Osteocyte (in vitro differentiated cells): Measurements from ENCODE around the gene RNF5. TPM values are rescaled to one million over a fixed set of nuclear protein-coding genes. Genes with fewer than 3 reads are reported as not detected.

Source experiments
- DNase-seq: peaks from one replicate; pipeline ENCODE4 v3.0.0; 2021; ENCODE audit warnings: mixed read lengths; ENCODE audit not compliant: unreplicated experiment; ENCODE audit errors: extremely low spot score
- H3K27ac Mint-ChIP-seq: one replicate; pipeline ENCODE4 v1.8.0; 2021; ENCODE audit warnings: mild to moderate bottlenecking, mixed read lengths; ENCODE audit not compliant: unreplicated experiment
- H3K27me3 Mint-ChIP-seq: one replicate; pipeline ENCODE4 v1.8.0; 2021; ENCODE audit warnings: mixed read lengths; ENCODE audit not compliant: unreplicated experiment
- H3K36me3 Mint-ChIP-seq: one replicate; pipeline ENCODE4 v1.8.0; 2021; ENCODE audit warnings: mixed read lengths; ENCODE audit not compliant: unreplicated experiment
- H3K4me1 Mint-ChIP-seq: one replicate; pipeline ENCODE4 v1.8.0; 2021; ENCODE audit warnings: mixed read lengths; ENCODE audit not compliant: unreplicated experiment
- H3K4me3 Mint-ChIP-seq: one replicate; pipeline ENCODE4 v1.8.0; 2021; ENCODE audit warnings: mild to moderate bottlenecking, moderate library complexity, mixed read lengths; ENCODE audit not compliant: unreplicated experiment
- H3K9me3 Mint-ChIP-seq: one replicate; pipeline ENCODE4 v1.8.0; 2021; ENCODE audit warnings: mixed read lengths; ENCODE audit not compliant: unreplicated experiment
- CTCF ChIP-seq: fragments of 200-600 bp; sonication (generic); IDR thresholded peaks from 2 replicates; pipeline ENCODE4 v1.5.0; 2021; ENCODE audit warnings: antibody characterized with exemption, mild to moderate bottlenecking, moderate library complexity
- microRNA-seq: library from miRNA; unstranded; fragments of <30 nt; microRNA quantifications from one replicate; pipeline ENCODE4 v1.1.0, GENCODE V29; 2020; ENCODE audit not compliant: unreplicated experiment
- total RNA-seq: library from RNA; stranded (reverse); gene quantifications from 2 replicates; pipeline ENCODE4 v1.2.1, GENCODE V29; 2021

The RNF5 gene
- total RNA-seq, 1 donor from 2014 or later, result 51.6 TPM

- TF ChIP-seq CTCF, result no peak
- Mint-ChIP-seq H3K36me3 (no peaks in the 10 kb centered on the region), H3K9me3 (no peaks in the 10 kb centered on the region), H3K4me3 (no peak overlapping the region), H3K27ac (no peak overlapping the region), H3K27me3 (peaks cover 22% of the 10 kb centered on the region), H3K4me1 (no peaks in the 10 kb centered on the region)
- no peak for DNase-seq
These were observed 44.4 kb downstream of the RNF5 start for GRCh38 chr6:32222333-32223230.

- no peaks in the 10 kb centered on the region for H3K4me1 Mint-ChIP-seq
- no peak within 1 kb of the TSS for H3K4me3 Mint-ChIP-seq
- H3K9me3 Mint-ChIP-seq, result no peaks in the 10 kb centered on the region
- no peak for TF ChIP-seq CTCF
- H3K36me3 Mint-ChIP-seq, result no peaks in the 10 kb centered on the region
- H3K27ac Mint-ChIP-seq, result no peak within 1 kb of the TSS
- no peak for DNase-seq
- peaks cover 19% of the 10 kb centered on the region for H3K27me3 Mint-ChIP-seq
These were observed 45.3 kb downstream of the RNF5 start, which contains the start of gene NOTCH4 for GRCh38 chr6:32223258-32224235. Gene NOTCH4, minus strand, starts transcription at chr6:32224067. Its CDS starts 139 bp downstream, at chr6:32223928.

DNA sequence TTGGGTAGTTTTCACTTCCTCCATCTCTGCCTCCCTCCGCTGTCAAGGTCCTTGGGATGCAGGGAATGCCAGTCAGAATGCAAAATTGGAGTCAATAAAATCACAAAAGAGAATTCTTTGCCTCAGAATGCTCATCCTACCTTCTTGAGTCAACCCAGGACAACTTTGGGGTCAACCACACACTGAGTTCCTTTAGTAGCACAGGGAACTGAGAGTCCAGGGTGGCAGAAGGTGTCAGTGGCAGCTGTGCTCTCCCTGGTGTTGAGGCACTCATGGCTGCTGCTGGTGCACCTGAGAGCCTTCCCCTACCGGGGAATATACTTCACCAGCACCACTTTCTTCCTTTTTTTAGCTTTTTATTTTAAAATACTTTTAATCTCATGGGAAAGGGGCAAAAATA lies 46.5 kb downstream of the RNF5 start:
- no peak for TF ChIP-seq CTCF
- no peaks in the 10 kb centered on the region for H3K9me3 Mint-ChIP-seq
- no peak overlapping the region for H3K27ac Mint-ChIP-seq

DNA sequence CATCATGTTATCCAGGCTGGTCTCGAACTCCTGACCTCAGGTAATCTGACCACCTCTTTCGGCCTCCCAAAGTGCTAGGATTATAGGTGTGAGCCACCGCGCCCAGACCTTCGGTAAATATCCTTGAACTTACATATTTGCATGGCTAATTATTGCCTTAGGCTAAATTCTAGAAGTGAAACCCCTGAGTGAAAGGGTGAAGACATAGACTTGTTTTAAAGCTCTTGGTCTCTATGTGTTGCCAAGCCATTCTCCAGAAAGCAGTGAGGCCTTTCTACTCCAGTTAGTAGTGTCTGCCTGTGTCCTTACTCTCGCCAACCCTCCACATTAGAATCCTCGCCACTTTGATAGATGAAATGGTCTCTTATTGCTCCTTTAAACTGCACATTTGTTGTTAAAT lies 48.2 kb downstream of the RNF5 start:
- no peaks in the 10 kb centered on the region for H3K36me3 Mint-ChIP-seq
- H3K4me3 Mint-ChIP-seq, result no peak overlapping the region

More for the DNA sequence above, 46.5 kb downstream of the RNF5 start:
- no peaks in the 10 kb centered on the region for H3K36me3 Mint-ChIP-seq
- no peak for DNase-seq
- H3K4me3 Mint-ChIP-seq, result no peak overlapping the region
- no peaks in the 10 kb centered on the region for H3K4me1 Mint-ChIP-seq
- H3K27me3 Mint-ChIP-seq, result peaks cover 7% of the 10 kb centered on the region

More for the DNA sequence above, 48.2 kb downstream of the RNF5 start:
- no peaks in the 10 kb centered on the region for H3K4me1 Mint-ChIP-seq
- H3K9me3 Mint-ChIP-seq, result no peaks in the 10 kb centered on the region
- H3K27me3 Mint-ChIP-seq, result peaks cover 6% of the 10 kb centered on the region
- H3K27ac Mint-ChIP-seq, result no peak overlapping the region
- no peak for DNase-seq
- TF ChIP-seq CTCF, result no peak

Small RNAs within 50 kb of the gene (microRNA-seq; reads per million reads assigned to microRNA genes)
- gene MIR6721 (2.2 reads per million), gene MIR6833 (not detected)

Other genes starting within 250 kb of the RNF5 start
- 4.2 and 6.9 TPM in 2 replicates for gene CFB, start 232.3 kb upstream of the RNF5 start, total RNA-seq
- gene NELFE, start 219.4 kb upstream of the RNF5 start, total RNA-seq, result 59.3 and 66.8 TPM in 2 replicates
- gene SKIC2, start 219.2 kb upstream of the RNF5 start, total RNA-seq, result 69.3 and 84.3 TPM in 2 replicates
- 28.6 and 30.8 TPM in 2 replicates for gene DXO, start 206.3 kb upstream of the RNF5 start, total RNA-seq
- gene C4A, start 196.3 kb upstream of the RNF5 start, total RNA-seq, result 13.5 and 15.2 TPM in 2 replicates
- gene C4B, start 163.6 kb upstream of the RNF5 start, total RNA-seq, result 10.5 and 11.8 TPM in 2 replicates
- 0.30 and 0.44 TPM in 2 replicates for gene CYP21A2, start 140.0 kb upstream of the RNF5 start, total RNA-seq
- 13.1 and 13.9 TPM in 2 replicates for gene TNXB, start 69.1 kb upstream of the RNF5 start, total RNA-seq
- gene ATF6B, start 50.2 kb upstream of the RNF5 start, total RNA-seq, result 109 and 116 TPM in 2 replicates
- gene FKBPL, start 48.1 kb upstream of the RNF5 start, total RNA-seq, result 5.3 and 7.5 TPM in 2 replicates
- gene PRRT1, start 26.5 kb upstream of the RNF5 start, total RNA-seq, result 1.2 and 2.1 TPM in 2 replicates
- 40.8 and 45.5 TPM in 2 replicates for gene PPT2, start 24.3 kb upstream of the RNF5 start, total RNA-seq
- gene EGFL8, start 13.8 kb upstream of the RNF5 start, total RNA-seq, result 21.4 and 22.8 TPM in 2 replicates
- 81.1 and 82.6 TPM in 2 replicates for gene AGPAT1, start 2.3 kb upstream of the RNF5 start, total RNA-seq
- gene AGER, start 5.8 kb downstream of the RNF5 start, total RNA-seq, result 3.8 and 4.1 TPM in 2 replicates
- 71.4 and 77.1 TPM in 2 replicates for gene PBX2, start 11.8 kb downstream of the RNF5 start, total RNA-seq
- gene GPSM3, start 14.2 kb downstream of the RNF5 start, total RNA-seq, result 7.5 TPM in 2 replicates
- gene NOTCH4, start 45.7 kb downstream of the RNF5 start, total RNA-seq, result 0.83 and 1.5 TPM in 2 replicates
- gene TSBP1, start 193.5 kb downstream of the RNF5 start, total RNA-seq, result not detected in 2 replicates
- not detected in 2 replicates for gene BTNL2, start 228.8 kb downstream of the RNF5 start, total RNA-seq